NCI-H345 treated with DMSO at 0.1 percent for 48 hours (cell line): ENCODE results near the gene ALKBH5.
"Not testable (repeated sequence)": the region's sequence is repeated elsewhere in the genome, so short reads cannot be mapped to it uniquely, and the experiment has no call there.

Experiments
- DNase-seq: peaks from one replicate; lab custom pipeline; 2025; ENCODE audit not compliant: unreplicated experiment; lab: John Stamatoyannopoulos, UW

Gene ALKBH5

GRCh38 chr17:18185391-18185790 is 1.8 kb downstream of the ALKBH5 start:
- DNase-seq, result no peak

- DNase-seq, result no peak
Observed at GRCh38 chr17:18185832-18186626, 2.4 kb downstream of the ALKBH5 start.

- no peak for DNase-seq
Observed at GRCh38 chr17:18186627-18186982, 3.0 kb downstream of the ALKBH5 start.

DNA sequence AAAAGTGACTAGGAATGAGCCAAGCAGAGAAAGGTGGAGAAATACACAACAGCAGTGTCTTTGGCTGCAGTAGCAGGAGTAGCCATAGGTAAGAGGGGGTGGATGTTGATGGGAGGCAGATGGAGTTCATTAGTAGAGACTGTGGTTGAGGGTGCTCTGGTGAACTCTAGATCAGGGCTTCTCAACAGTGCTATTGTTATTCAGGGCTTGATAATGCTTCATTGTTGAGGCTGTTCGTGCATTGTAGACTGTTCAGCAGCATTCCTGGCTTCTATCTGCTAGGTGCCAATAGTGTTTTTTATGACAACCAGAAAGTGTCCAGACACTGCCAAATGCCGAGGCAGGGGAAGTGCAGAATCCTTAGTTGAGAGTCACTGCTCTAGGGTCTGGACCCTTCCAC is 3.6 kb downstream of the ALKBH5 start:
- no peak for DNase-seq

DNA sequence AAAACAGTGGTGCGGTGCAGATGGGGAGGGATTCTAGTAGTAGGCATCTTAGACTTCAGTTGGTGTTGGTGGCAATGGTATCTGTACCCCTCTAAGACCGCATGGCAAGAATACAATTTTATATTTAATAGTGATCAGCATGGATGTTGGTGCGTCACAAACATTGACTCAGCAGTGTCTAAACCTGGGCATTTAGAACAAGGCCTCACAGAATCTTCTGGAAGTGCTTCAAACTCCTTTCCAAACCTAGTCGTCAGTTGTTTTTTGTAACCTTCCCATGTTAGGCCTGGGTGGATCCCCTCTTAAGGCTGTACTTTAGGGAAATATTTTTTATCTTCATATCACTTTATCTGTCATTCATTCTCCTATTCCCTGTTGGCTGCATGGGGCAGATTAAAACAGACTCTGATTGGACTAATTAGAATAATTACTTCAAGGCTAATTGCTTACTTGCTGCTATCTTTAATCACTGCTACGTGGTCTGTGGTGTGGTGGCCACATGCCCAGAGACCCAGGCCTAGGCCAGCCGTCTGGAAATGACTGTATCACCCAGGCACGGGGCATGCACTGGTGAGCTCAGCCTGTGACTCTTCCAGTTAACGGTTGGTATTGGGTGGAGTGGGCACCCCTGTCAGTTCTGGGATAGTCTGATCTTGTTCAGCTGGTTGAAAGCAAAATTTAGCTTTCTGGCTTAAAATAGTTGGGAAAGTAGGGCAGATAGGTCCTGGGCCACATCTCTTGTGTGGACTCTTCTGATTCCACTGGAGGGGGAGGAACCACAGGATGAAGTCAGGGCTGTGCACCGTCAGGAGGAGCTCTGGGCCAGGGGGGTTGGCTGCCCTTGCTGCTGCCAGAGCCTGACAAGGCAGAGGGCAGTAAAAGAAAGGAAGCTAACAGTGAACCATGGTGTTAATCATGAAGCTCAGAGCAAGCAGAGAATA is 4.5 kb downstream of the ALKBH5 start:
- no peak for DNase-seq

DNA sequence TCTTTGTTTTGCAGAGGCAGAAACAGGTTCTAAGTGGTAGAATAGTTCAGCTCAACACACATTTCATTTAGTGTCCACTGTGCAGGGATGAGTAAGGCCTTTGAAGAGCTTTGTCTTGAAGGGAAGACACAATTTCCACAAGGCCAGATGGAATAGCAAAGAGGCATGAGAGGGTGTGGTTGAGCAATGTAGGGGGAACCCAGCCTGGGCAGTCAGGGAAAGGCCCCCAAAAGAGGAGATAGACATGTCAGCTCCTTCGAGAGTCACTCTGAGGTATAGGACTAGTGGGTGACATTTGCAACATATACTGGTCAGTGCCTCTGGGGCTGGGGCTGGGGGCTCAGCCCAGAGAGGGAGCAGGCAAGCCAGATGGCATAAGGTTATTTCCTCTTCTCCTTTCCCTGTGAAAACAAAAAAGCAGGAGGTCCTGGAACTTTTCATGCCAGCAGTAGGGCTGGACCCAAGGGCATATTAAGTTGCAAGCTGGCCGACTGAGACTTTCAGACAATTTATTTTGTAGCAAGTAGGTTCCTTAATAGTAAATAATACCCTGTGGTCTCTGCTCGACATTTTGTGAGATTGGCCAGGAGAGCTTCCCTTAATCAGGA is 7.1 kb downstream of the ALKBH5 start:
- no peak for DNase-seq

DNA sequence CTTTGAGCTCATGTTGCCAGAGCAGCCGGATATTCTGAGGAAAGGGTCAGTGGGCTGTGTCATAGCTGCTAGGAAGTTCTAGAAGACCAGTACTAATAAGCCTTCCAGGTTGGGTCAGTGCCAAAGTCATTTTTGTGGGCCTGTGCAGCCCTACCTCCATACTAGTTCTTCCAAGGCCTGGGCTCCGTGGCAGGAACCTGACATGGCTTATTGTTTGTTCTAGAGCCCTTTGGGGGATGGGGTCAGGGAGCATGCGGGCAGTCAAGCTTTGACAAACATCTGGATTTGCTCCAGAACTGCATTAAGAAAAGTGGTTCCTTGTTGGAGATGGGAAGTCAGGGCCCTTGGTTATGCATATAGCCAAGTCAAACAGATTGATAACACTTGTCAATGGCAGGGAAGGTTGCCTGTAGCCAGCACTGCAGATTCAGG is 7.6 kb downstream of the ALKBH5 start:
- DNase-seq, result no peak

DNA sequence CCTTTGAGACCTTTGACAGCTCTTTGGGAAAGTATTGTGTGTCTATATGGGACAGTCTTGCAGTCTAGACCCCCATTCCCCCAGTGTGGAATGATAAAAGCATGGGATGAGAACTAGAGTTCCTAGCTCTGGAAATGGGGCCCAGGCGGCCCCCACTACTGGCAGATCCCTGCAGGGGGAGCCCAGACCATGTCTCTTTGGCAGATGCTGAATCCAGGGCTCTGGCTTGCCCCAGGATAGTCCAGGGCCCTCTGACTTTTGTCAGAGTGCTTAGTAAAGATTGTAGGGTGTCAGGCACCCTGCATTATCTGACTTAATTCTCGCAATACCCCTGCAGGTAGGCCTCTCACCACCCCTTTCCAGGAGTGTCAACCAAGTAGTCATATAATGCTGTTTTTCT is 8.3 kb downstream of the ALKBH5 start:
- no peak for DNase-seq

GRCh38 chr17:18194394-18194793 is 10.8 kb downstream of the ALKBH5 start:
- DNase-seq, result no peak

DNA sequence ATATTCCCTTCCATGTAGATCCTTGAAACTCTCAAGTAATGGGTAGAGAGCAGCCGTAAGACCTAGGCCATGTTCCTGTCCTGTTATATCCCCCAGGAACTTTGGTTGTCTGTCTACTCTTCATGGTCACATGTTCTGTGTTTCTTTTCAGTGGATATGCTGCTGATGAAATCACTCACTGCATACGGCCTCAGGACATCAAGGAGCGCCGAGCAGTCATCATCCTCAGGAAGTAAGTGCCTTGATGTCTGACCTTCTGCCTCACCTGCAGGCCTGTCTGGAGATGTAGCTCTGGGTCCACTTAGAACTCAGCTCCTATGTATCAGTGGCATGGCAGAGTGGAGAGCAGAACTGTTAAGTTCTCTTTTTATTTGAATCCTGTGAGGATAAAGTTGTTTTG is 11.2 kb downstream of the ALKBH5 start:
- DNase-seq, result no peak

- no peak for DNase-seq
Observed at GRCh38 chr17:18195246-18195645, 11.6 kb downstream of the ALKBH5 start.

DNA sequence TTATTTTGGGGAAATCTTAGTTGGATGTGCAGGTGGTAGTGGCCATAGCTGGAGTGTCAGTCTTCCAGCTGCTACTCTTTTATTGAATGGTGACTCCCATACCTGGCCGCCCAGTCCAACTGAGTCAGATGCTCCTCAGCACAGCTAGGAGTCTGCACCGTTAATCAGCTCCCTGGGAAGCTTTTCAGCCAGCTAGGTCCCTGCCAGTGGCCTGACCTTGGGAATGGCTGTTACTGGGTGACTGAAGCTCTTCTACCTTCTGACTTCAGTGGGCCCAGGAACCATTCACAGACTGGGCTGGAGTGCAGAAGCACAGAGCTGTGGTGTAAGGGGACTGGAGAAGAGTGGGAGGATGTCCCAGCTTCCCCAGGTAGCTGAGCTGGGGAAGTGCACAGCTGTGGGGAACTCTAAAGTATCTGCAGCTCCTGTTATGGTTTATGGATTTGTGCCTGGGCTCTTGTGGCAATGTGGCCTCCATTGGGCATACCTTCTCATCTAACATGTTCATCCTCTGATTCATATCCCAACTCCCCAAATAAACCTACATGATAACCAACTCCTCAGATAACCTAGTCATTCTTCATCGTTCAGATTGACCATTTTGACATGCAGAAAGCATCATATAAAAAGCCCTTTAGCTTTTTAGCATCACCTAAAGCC is 14.0 kb downstream of the ALKBH5 start:
- DNase-seq, result no peak

DNA sequence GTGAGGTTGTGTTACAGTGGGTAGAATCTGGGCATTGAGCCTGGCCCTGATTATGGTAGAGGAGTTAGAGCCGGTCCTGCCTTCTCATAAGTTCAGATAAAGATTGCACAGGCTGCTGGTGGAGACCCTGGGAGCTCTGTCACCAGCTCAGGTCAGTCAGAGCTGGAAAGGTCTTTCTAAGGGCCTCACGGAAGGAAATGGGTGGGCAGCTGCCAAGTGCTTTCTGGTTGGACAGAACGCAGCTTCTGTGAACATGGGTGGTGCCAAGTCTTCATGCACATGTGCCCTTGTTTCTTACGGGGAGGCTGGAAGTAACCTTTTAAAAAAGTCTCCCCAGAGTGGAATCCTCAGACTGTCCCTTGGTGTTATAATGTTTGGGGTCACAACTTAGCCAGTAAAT is 14.9 kb downstream of the ALKBH5 start:
- DNase-seq, result no peak

DNA sequence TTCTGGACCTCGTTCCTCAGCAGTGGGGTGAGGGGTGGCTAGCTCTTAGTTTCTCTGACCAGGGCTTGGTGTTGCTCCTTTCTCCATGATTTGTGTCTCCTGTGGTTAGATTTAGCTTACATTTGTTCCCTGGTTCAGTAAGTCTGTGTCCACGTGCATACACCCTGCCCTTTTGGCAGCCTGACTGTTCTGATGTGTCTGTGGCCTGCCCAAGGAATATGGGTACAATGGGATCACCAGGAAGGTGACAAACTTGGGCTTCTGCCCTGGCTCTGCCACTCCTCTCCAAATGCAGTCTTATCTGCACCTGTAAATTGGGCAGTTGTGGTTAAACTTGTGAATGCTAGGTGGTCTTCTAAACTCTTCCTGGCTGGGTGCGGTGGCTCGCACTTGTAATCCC is 17.5 kb downstream of the ALKBH5 start:
- DNase-seq, result no peak

DNA sequence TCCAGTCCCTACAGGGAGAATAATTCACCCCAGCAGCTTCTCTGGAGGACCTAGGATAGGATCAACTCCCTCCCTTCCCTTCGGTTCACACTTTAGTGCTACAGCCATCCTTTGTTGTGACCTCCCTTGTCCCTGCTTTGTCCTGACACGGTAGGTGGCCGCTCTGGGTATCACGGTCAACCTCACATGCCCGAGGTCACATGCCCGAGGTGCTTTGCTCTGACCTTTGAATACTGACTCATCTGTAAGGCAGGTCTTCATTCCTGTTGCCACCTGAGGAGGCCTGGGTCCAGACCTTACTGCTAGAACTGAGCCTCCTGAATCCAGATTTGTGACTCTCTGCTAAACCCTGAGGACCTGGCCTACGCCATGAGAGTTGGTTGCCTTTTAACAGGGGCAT is 19.7 kb downstream of the ALKBH5 start:
- no peak for DNase-seq

- no peak for DNase-seq
Observed at GRCh38 chr17:18205861-18206260, 22.2 kb downstream of the ALKBH5 start.

DNA sequence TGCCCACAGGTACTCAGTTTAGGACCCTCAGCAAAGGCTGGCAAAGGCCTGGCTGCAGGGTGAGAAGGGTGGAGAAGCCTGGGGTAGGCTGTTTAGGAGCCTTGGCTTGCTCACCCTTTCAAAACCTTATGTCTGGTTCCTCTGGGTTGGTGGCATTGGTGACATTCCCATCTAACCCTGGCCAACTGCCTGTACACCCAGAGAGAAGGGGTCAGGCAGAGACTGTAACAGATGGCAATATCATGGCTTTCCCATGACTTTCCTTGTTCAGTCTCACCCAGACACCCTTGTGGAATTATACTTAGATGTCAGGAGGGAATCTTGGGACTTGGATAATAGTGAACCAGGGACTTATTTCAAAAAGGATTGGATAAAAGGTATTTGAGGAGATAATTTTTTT is 23.3 kb downstream of the ALKBH5 start:
- no peak for DNase-seq

DNA sequence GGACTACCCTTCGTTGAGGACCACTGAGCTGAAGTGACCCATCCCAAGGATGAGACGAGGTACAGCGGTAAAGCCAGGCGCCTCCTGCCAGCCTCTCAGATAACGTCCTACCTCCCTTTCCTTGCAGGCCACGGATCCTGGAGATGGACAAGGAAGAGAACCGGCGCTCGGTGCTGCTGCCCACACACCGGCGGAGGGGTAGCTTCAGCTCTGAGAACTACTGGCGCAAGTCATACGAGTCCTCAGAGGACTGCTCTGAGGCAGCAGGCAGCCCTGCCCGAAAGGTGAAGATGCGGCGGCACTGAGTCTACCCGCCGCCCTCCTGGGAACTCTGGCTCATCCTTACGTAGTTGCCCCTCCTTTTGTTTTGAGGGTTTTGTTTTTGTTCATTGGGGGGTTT is 24.5 kb downstream of the ALKBH5 start:
- no peak for DNase-seq

- no peak for DNase-seq
Observed at GRCh38 chr17:18213666-18214270, 30.1 kb downstream of the ALKBH5 start.

DNA sequence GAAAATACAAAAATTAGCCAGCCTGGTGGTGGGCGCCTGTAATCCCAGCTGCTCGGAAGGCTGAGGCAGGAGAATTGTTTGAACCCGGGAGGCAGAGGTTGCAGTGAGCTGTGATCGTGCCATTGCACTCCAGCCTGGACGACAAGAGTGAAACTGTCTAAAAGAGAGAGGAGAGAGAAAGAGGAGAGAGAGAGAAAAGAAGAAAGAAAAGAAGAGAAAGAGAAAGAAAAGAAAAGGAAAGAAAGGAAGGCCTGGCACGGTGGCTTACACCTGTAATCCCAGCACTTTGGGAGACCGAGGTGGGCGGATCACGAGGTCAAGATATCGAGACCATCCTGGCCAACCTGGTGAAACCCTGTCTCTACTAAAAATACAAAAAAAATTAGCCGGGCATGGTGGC is 33.3 kb downstream of the ALKBH5 start:
- DNase-seq, result not testable (repeated sequence)
